ENCODE measurements around the gene LHX1.

The LHX1 gene

DNA sequence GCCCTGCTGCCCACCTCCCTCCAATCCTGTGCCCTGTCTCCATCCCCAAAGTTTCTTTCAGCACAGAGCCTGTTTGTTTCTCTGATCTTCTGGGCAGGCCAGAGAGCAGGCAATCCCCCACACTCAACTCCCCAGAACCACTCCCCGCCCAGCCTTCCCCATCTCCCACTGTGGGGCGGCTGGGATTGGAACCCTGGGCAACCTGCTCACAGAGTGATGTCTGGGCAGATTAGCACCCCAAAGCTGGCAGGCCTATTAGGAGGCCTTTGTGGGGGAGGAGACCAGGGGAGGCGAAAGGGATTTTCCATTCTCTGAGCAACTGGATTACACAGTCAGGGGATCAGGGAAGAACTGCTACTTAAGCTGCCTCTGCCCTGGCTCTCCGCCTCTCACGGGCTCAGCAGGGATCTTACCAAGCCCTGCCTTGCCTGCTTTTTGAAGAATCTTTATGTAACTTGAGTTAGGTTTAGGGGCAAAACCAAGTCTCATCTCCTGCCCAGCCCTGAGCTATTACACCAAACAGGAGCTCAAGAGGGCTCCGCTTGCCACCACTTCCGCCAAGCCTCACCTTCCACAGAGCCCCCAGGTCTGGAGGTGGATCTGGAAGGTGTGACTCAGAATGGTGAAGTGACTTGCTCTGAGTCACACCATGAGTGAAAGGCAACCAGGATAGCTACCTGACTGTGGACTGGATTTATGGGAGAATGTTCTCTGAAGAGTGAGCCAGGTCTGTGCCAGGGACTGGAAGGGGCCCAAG lies 16.0 kb upstream of the LHX1 start (continued):
- TF ChIP-seq, protein P1, sequence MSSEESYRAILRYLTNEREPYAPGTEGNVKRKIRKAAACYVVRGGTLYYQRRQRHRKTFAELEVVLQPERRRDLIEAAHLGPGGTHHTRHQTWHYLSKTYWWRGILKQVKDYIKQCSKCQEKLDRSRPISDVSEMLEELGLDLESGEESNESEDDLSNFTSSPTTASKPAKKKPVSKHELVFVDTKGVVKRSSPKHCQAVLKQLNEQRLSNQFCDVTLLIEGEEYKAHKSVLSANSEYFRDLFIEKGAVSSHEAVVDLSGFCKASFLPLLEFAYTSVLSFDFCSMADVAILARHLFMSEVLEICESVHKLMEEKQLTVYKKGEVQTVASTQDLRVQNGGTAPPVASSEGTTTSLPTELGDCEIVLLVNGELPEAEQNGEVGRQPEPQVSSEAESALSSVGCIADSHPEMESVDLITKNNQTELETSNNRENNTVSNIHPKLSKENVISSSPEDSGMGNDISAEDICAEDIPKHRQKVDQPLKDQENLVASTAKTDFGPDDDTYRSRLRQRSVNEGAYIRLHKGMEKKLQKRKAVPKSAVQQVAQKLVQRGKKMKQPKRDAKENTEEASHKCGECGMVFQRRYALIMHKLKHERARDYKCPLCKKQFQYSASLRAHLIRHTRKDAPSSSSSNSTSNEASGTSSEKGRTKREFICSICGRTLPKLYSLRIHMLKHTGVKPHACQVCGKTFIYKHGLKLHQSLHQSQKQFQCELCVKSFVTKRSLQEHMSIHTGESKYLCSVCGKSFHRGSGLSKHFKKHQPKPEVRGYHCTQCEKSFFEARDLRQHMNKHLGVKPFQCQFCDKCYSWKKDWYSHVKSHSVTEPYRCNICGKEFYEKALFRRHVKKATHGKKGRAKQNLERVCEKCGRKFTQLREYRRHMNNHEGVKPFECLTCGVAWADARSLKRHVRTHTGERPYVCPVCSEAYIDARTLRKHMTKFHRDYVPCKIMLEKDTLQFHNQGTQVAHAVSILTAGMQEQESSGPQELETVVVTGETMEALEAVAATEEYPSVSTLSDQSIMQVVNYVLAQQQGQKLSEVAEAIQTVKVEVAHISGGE (tag by site-specific recombination; conservative IDR thresholded peaks at IDR 0.05; ENCODE audit: low read depth), result no peak
- peak; percentile 82; the same call in 1 of the 2 replicates for TF ChIP-seq PRDM1 (tag by site-specific recombination; IDR thresholded peaks at IDR 0.05)
- TF ChIP-seq ZNF138 (tag by site-specific recombination; IDR thresholded peaks at IDR 0.05; ENCODE audit: borderline replicate concordance), result no peak
- TF ChIP-seq, protein P2, sequence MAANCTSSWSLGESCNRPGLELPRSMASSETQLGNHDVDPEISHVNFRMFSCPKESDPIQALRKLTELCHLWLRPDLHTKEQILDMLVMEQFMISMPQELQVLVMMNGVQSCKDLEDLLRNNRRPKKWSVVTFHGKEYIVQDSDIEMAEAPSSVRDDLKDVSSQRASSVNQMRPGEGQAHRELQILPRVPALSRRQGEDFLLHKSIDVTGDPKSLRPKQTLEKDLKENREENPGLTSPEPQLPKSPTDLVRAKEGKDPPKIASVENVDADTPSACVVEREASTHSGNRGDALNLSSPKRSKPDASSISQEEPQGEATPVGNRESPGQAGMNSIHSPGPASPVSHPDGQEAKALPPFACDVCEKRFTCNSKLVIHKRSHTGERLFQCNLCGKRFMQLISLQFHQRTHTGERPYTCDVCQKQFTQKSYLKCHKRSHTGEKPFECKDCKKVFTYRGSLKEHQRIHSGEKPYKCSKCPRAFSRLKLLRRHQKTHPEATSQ (tag by site-specific recombination; IDR thresholded peaks at IDR 0.05), result no peak
- TF ChIP-seq, protein P3, sequence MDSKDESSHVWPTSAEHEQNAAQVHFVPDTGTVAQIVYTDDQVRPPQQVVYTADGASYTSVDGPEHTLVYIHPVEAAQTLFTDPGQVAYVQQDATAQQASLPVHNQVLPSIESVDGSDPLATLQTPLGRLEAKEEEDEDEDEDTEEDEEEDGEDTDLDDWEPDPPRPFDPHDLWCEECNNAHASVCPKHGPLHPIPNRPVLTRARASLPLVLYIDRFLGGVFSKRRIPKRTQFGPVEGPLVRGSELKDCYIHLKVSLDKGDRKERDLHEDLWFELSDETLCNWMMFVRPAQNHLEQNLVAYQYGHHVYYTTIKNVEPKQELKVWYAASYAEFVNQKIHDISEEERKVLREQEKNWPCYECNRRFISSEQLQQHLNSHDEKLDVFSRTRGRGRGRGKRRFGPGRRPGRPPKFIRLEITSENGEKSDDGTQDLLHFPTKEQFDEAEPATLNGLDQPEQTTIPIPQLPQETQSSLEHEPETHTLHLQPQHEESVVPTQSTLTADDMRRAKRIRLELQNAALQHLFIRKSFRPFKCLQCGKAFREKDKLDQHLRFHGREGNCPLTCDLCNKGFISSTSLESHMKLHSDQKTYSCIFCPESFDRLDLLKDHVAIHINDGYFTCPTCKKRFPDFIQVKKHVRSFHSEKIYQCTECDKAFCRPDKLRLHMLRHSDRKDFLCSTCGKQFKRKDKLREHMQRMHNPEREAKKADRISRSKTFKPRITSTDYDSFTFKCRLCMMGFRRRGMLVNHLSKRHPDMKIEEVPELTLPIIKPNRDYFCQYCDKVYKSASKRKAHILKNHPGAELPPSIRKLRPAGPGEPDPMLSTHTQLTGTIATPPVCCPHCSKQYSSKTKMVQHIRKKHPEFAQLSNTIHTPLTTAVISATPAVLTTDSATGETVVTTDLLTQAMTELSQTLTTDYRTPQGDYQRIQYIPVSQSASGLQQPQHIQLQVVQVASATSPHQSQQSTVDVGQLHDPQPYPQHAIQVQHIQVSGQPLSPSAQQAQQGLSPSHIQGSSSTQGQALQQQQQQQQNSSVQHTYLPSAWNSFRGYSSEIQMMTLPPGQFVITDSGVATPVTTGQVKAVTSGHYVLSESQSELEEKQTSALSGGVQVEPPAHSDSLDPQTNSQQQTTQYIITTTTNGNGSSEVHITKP (tag by site-specific recombination; IDR thresholded peaks at IDR 0.05), result peak; percentile 67
- peak; percentile 35; the same call in 1 of the 2 replicates for TF ChIP-seq ZBTB48 (tag by site-specific recombination; IDR thresholded peaks at IDR 0.05)
- TF ChIP-seq ZNF311 (tag by site-specific recombination; IDR thresholded peaks at IDR 0.05; ENCODE audit: borderline replicate concordance), result no peak

DNA sequence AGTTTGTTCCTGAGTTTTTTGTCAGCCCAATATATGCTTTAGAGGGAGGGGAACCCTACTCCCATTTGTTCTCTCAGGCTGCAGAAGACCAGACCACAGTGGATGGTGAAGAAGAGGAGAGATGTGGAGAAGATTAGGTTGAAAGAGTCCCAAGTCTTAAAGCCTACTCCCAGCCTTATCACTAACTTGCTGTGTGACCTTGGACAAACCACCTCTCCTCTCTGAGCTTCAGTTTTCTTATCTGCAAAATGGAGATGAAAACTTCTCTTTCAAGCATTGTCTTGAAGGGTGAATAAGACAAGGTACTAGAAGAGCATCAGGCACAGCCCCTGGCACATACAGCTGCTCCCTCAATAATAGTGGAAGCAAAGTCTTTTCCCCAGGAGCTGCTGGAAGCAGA lies 15.1 kb upstream of the LHX1 start:
- POLR2A ChIA-PET, result interaction anchor here (0.6 to 5.4 kb wide), 3 partner anchors 15 to 1492 kb away, joined by 6 to 56 read pairs (median 7); partner anchors contain the start of gene LHX1
- peaks cover 16% of the 10 kb centered on the region for H3K4me1 ChIP-seq (ENCODE audit: control insufficient read depth, insufficient read depth, low read length)
- TF ChIP-seq, protein P4, sequence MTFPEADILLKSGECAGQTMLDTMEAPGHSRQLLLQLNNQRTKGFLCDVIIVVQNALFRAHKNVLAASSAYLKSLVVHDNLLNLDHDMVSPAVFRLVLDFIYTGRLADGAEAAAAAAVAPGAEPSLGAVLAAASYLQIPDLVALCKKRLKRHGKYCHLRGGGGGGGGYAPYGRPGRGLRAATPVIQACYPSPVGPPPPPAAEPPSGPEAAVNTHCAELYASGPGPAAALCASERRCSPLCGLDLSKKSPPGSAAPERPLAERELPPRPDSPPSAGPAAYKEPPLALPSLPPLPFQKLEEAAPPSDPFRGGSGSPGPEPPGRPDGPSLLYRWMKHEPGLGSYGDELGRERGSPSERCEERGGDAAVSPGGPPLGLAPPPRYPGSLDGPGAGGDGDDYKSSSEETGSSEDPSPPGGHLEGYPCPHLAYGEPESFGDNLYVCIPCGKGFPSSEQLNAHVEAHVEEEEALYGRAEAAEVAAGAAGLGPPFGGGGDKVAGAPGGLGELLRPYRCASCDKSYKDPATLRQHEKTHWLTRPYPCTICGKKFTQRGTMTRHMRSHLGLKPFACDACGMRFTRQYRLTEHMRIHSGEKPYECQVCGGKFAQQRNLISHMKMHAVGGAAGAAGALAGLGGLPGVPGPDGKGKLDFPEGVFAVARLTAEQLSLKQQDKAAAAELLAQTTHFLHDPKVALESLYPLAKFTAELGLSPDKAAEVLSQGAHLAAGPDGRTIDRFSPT (tag by site-specific recombination; IDR thresholded peaks at IDR 0.05), result no peak
- TF ChIP-seq, protein P5, sequence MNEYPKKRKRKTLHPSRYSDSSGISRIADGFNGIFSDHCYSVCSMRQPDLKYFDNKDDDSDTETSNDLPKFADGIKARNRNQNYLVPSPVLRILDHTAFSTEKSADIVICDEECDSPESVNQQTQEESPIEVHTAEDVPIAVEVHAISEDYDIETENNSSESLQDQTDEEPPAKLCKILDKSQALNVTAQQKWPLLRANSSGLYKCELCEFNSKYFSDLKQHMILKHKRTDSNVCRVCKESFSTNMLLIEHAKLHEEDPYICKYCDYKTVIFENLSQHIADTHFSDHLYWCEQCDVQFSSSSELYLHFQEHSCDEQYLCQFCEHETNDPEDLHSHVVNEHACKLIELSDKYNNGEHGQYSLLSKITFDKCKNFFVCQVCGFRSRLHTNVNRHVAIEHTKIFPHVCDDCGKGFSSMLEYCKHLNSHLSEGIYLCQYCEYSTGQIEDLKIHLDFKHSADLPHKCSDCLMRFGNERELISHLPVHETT (tag by site-specific recombination; IDR thresholded peaks at IDR 0.05), result no peak
- TF ChIP-seq KLF7 (tag by site-specific recombination; IDR thresholded peaks at IDR 0.05; ENCODE audit: borderline replicate concordance) (no peak), ZNF510 (tag by site-specific recombination; IDR thresholded peaks at IDR 0.05; ENCODE audit: insufficient replicate concordance) (no peak), ZNF48 (tag by site-specific recombination; IDR thresholded peaks at IDR 0.05) (no peak), OSR2 (tag by site-specific recombination; IDR thresholded peaks at IDR 0.05) (no peak), ZNF621 (tag by site-specific recombination; IDR thresholded peaks at IDR 0.05) (no peak), ZNF391 (tag by site-specific recombination; IDR thresholded peaks at IDR 0.05; ENCODE audit: borderline replicate concordance, low read depth) (no peak), ZNF302 (tag by site-specific recombination; IDR thresholded peaks at IDR 0.05; ENCODE audit: low read depth) (no peak), ZNF654 (tag by site-specific recombination; IDR thresholded peaks at IDR 0.05; ENCODE audit: low read depth) (no peak), ZBTB48 (tag by site-specific recombination; IDR thresholded peaks at IDR 0.05) (no peak), ZNF10 (tag by site-specific recombination; IDR thresholded peaks at IDR 0.05) (no peak), ZFP37 (tag by site-specific recombination; IDR thresholded peaks at IDR 0.05) (no peak), ZNF140 (tag by site-specific recombination; IDR thresholded peaks at IDR 0.05) (no peak)
- TF ChIP-seq, protein P6, sequence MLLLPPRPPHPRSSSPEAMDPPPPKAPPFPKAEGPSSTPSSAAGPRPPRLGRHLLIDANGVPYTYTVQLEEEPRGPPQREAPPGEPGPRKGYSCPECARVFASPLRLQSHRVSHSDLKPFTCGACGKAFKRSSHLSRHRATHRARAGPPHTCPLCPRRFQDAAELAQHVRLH (tag by site-specific recombination; IDR thresholded peaks at IDR 0.05), result no peak
- CTCF ChIA-PET, result interaction anchor here (0.6 to 1.6 kb wide), 3 partner anchors 70 to 126 kb away, joined by 3 to 4 read pairs (median 3); no protein-coding TSS in a partner anchor
- H3K27ac ChIP-seq (ENCODE audit: extremely low read depth, low read depth, low read length), result no peak overlapping the region
- no peaks in the 10 kb centered on the region for H3K36me3 ChIP-seq (ENCODE audit: control insufficient read depth in 2 of 2, insufficient read depth in 1 of 2, low read length in 2 of 2)
- H3K9me3 ChIP-seq (ENCODE audit: control insufficient read depth, insufficient read depth, low read depth, low read length), result no peaks in the 10 kb centered on the region
- no peak overlapping the region for H3K4me3 ChIP-seq (ENCODE audit: low read depth, low read length)

Measured in HEK293 (cell line).